ENCODE measurements around the gene SLC13A3. TPM values are rescaled to one million over a fixed set of nuclear protein-coding genes. Genes with fewer than 3 reads are reported as not detected.

The SLC13A3 gene
- total RNA-seq, 1 experiment from 2014 or later = 17.5 TPM

DNA sequence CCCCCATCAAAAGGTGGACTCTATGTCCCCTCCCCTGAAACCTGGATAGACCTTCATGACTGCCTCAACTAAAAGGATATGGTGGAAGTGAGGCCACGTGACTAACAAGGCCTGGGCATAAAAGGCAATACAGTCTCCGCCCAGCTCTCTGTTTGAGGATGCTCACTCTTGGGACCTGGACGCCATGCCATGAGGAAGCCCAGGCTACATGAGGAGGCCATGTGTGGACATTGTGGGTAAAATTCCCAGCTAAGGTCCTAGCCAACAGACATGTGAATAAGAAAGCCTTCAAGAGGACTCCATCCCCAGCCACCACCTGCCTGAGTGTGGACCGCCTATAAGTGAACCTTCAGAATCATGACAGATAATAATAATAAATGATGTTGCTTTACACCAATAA is 130.7 kb downstream of the SLC13A3 start:
- Histone ChIP-seq H4K20me1 (ENCODE audit: control insufficient read depth, insufficient read depth, insufficient read length) (no peaks in the 10 kb centered on the region), H3K9me3 (ENCODE audit: control insufficient read depth, low read depth, low read length) (no peaks in the 10 kb centered on the region), H4K91ac (ENCODE audit: insufficient read length, low read depth, low read length) (no peak overlapping the region), H2AFZ (ENCODE audit: low read length) (no peak overlapping the region), H3K4ac (ENCODE audit: low read depth, low read length) (no peak overlapping the region), H3K18ac (ENCODE audit: insufficient read length, low read depth, low read length) (no peak overlapping the region), H3K23me2 (ENCODE audit: insufficient read length, low read depth, low read length, poor library complexity, severe bottlenecking) (no peaks in the 10 kb centered on the region), H3K14ac (ENCODE audit: insufficient read depth, low read length) (no peak overlapping the region), H2BK12ac (ENCODE audit: insufficient read length, low read depth, low read length) (no peak overlapping the region), H3K4me1 (ENCODE audit: insufficient read depth, low read length) (no peaks in the 10 kb centered on the region), H4K5ac (ENCODE audit: insufficient read length, low read depth, low read length) (no peak overlapping the region), H3K9ac (ENCODE audit: extremely low read depth, insufficient read length, low read length) (no peak overlapping the region), H2AK5ac (ENCODE audit: insufficient read length, low read length) (no peak overlapping the region), H3K79me1 (ENCODE audit: insufficient read depth, low read depth, low read length, poor library complexity, severe bottlenecking) (no peaks in the 10 kb centered on the region), H2BK20ac (ENCODE audit: low read depth, low read length, poor library complexity, severe bottlenecking) (no peak overlapping the region), H2BK120ac (ENCODE audit: low read depth, low read length, poor library complexity, severe bottlenecking) (no peak overlapping the region), H3K4me2 (ENCODE audit: insufficient read depth, insufficient read length, low read length) (no peak overlapping the region), H3K27me3 (ENCODE audit: insufficient read depth, low read length) (no peaks in the 10 kb centered on the region), H3T11ph (ENCODE audit: low read length) (no peak overlapping the region), H2BK15ac (ENCODE audit: low read depth, low read length) (no peak overlapping the region), H4K8ac (replicated peaks; ENCODE audit: insufficient read length, low read depth, low read length) (no peak overlapping the region), H3K79me2 (ENCODE audit: insufficient read depth, low read length) (no peaks in the 10 kb centered on the region), H3K23ac (ENCODE audit: insufficient read length, low read depth, low read length) (no peak overlapping the region), H3K56ac (ENCODE audit: insufficient read length, low read depth, low read length) (no peak overlapping the region), H2BK5ac (ENCODE audit: insufficient read length, low read length) (no peak overlapping the region), H3K27ac (ENCODE audit: insufficient read length, low read depth, low read length) (no peak overlapping the region)
- H3K9me3 Mint-ChIP-seq = peaks cover 0 to 5% of the 10 kb centered on the region in 2 experiments; a peak in 2 of 5 replicates
- no peak for TF ChIP-seq CTCF (conservative IDR thresholded peaks at IDR 0.05)
- peaks cover 0 to 6% of the 10 kb centered on the region in 2 experiments; a peak in 3 of 4 replicates for H3K4me1 Mint-ChIP-seq
- no peak overlapping the region for H3K27ac Mint-ChIP-seq
- no CpG with 5 or more reads among the region's 4 CpGs for WGBS (ENCODE audit: extremely low coverage, insufficient read length, low lambda C conversion rate)
- no peak overlapping the region for H3K4me3 Mint-ChIP-seq
- peaks cover 30% of the 10 kb centered on the region for H3K27me3 Mint-ChIP-seq (ENCODE audit: low read depth)
- DNase-seq = no peak
- H3K36me3 Mint-ChIP-seq (ENCODE audit: insufficient read depth in 1 of 3, low read depth in 3 of 3) = no peaks in the 10 kb centered on the region; a peak in 1 of 7 replicates

All from H9 (cell line).